GM11168 (cell line): ENCODE measurements around the gene MLPH.

Source experiments
- in situ Hi-C: fragments of 300-500 bp; cut with MboI; formaldehyde crosslinking; loops from one replicate; pipeline ENCODE4 v1.12.0; 2022; ENCODE audit warnings: low sequenced_read_pairs; ENCODE audit not compliant: unreplicated experiment

The MLPH gene

DNA sequence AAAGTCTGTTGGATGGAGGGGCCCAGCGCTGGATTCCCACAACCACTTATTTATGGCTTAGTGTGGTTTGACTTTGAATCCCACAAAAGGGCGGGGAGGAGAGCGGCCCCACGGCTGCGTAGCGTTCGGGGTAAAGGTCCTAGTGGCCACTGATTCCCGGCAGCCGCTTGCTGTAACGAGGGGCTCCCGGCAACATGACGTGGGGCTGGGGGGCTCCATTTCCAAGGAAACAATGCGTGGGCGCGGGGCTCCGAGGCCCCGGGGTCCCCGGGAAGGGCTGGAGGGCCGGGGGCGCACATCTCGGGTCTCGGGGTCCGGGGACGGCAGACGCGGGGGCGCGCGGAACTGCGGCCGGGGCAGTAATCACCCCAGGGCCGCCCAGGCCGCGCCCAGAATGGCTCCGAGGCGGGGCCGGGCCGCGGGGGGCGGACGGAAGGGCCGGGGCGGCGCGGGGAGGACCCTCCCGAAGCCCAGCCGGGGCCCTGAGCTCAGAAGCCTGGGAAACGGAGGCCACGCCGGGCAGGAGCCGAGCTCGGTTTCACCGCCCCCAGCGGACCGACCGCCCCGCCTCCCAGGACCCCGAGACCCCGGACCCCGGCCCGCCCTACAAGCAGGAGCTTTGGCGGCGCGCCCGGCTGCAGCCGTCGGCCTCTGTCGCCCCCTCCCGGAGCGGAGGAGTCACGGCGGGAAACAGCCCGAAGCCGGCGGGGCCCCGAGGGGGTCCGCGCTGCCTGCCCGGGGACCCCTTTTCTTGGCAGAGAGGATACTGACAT is 11.9 kb upstream of the MLPH start:
- in situ Hi-C loops: no loop called here

DNA sequence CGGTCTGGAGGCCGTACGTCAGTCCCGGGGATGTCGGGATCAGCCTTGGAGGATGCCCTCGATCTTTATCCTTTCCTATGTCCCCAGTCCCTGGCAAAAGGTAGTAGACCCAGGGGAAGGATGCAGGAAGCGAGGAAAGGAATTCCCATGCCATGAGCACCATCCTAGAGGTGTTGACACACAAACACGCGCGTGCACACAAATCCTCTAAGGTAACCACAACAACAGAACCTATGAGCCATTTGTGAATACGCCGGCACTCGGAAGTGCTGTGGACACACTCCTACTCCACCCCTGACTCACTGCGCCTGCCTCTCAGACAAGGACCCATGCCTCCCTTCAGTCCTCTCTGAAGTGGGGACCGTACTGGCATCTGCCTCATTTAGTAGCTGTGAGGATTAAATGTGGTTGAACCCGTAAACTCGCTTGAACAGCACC is 11.3 kb upstream of the MLPH start:
- in situ Hi-C loops: no loop called here

DNA sequence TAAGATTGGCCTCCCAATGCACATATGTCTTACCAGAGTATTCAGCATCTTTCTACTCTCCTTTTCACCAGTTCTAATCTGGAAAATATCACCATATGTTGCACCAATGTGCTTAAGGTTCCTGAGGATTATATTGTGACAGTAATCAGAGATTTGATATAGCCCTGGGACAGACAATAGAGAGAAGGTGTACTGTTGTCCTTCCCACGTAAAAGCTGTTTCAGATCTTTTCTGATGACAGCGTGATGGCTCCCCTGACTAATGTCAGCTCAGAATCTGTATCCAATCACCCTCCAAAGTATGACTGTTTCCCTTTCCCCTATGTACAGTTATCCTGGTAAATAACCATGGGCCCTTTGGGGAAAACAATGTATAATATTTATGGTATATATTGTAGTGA is 9.0 kb upstream of the MLPH start:
- in situ Hi-C loops: no loop called here

DNA sequence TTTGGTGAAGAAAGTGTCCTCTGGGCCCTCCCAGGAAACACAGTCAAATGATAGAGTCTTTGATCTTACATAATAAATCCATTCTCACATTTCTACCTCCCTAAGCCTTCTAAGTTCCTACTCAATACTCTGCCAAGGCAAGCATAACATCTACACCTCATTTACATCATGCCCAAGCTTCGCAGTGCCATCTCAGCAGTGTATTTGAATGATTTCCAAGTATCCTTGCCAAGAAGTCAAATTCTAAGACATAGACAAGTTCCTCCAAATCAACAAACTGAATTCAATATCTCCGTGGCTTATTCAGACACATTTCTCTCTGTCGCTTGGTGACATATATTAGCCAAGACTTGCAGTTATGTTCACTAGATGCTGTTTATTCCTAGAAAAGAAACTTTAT is 8.1 kb upstream of the MLPH start:
- in situ Hi-C loops: no loop called here

DNA sequence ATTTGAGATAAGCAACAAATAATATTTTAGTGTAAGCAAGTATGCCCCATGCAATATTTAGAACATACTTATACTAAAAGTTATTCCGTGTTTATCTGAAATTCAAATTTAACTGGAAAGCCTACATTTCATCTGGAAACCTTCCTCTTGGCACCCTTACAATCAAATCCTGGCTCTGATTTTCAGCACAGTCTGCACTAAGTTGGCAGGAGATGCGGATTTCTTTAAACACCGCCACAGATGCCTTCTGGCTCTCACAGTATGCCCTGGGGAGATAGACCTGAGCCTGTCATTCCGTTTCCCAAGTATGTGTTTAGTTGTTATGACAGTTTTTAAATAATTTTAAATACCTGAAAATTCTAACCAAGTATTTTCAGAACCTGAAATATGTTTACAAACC is 7.3 kb upstream of the MLPH start:
- in situ Hi-C loops: no loop called here

DNA sequence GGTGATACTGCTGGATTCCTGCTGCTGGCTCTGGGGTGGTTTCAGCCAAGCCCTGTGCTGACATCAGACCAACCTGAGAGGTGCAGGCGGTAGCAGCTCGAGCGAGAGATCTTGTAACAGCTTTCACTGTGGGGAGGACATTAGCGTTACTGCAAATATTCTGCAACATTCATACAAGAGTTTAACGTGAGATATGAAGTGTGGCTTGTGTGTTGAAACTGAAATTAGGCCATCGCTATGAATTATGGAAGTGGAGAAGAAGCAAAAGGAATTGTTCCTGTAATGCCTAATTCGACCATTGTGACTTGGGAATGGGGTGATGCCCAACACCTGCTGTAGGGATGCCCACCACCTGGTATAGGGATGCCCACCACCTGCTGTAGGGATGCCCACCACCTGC is 6.5 kb upstream of the MLPH start:
- in situ Hi-C loops: no loop called here

DNA sequence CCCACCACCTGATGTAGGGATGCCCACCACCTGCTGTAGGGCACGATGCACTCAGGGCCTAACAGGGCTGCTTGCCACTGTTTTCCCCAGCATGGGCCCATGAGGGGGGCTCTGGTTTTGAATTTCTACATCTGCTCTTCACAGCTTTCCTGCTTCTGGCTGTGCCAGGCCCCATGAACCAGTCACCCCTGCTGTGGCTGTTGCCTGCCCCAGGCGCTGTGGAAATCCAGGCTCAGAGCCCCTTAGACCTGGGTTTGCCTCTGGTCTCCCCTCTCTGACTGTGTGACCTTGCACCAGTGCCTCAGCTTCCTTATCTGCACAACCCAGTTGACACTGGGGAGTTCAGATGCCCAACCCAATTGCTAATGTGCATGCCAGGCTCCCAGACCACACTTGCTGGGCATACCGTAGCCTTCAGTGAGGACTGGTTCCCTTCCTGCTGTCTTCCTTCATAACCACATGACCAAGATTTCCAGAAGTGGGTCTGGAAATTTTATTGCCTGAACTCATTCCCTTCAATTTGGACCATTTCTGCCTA is 6.0 kb upstream of the MLPH start:
- in situ Hi-C loops: no loop called here

DNA sequence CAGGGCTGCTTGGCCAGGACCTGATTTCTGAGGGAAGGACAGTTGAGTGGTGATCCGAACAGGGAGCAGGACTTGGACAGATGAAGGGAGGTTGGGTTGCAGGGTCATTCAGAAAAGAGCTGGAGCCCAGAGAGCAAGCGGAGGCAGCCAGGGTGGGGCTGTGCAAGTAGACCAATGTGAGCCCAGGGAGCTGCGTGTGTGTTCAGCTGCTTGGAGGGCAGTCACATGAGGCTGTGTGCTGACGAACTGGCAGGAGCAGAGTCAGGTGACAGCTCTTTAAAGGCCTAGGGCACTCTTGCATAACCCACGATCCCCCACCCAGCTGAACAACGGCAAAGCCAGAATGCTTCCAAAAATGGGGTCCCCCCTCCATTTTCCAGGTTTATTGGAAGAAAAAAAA is 4.6 kb upstream of the MLPH start:
- in situ Hi-C loops: no loop called here

DNA sequence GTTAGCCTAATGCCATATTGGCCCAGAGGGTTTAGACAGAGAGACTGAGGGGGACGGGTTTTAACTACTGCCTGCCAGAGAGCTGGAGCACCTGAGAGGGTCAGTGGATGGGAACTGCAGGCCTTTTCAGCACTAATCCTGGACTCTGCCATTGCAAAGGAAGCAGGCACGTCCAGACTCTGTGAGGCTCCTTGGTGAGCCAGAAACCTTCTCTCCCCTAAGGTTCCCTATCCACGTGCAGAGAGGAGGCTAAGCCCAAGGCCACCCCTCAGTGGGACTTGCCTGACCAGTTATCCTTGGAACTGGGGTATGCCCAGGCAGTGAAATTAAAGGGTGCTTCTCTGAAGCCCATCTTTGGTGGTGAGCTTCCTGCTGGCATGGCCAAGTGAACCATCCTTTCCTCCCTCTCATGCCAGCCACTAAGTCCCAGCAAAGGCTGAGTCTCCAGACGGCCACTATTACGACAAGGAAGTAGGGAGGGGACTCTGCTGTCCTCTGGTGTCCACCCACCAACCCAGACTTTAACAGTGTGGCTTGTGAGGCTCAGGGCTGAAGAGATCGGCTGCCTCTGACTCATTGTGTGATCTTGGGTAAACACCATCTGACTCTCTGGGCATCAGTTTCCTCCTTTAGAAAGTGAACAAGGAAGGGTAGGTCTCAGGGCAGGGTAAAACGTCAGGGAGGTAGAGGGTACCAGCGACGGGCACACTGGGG is 3.9 kb upstream of the MLPH start:
- in situ Hi-C loops: no loop called here

DNA sequence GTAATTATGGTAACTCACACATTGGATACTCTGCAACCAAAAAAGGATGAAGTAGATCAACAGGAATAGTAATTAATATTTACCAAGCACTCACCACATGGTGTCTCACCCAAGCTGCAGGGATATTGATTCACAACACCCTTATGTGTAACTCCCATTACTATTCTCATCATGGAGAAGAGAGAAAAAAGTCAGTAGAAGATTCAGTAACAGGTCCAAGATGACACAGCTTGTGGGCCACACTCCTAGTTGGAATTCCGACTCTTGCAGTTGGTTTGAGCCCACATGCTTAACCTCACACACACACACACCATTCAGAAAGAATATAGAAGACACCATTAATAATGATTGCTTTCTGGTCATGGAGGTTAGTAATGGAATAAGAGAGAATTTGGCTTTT is 1.7 kb upstream of the MLPH start:
- in situ Hi-C loops: no loop called here

DNA sequence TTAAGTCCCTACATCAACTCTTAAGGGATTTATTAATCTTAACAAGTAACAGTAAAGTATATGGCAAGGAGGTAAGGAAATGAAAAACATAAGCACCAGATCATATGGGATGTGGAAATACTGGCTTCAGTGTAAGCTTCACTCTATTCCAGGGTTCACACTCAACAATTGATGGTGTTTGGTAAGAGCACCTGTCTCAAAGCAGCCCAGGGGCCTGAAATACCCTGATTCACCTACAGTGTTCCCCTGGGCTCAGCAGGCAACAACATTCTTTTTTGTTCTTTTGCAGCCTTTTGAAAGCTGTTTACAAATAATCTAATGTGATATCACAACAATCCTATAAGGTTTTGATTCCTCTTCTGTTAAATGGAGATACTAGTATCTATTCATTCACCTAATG is 1.2 kb upstream of the MLPH start:
- in situ Hi-C loops: no loop called here

DNA sequence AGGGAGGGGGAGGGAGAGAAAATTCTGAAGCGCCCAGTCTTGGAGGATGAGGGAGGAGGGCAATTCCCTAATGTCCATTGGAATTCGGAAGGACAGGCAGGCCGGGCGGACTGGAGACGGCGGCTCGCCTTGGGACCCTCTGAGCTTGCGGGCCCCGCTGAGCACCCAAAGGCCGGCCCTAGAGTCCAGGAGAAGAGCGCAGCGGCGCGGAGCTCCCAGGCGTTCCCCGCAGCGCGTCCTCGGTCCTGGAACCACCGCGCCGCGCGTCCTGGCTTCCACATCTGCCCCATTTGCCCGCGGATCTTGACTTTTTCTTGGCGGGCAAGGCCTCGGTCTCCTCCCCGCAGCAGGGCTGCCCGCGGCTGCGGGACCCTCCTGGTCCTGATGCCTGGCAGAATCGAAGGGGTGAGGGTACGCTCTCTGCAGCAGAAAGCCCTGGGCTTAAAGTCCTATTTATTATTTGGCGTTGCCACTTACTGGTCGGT is 675 bp upstream of the MLPH start:
- in situ Hi-C loops: no loop called here

DNA sequence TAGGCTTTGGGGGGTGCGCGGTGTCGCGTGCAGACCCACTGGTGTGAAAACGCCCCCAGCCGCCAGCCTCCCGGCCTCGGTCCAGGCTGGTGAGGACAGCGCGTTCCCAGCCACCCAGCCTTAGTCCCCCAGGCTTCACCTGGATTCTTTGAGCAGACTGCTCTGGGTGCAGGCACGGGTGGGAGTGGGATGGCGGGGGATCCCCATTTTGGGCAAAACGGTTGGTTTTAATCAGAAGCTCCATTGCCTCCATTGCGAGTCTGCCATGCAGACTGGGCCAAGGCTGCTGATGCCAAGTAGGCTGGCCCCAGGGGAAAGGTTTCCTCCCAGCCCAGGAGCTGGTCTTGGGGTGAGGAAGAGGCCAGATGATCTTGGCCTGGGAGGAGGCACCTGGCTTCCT is 445 bp downstream of the MLPH start:
- in situ Hi-C loops: no loop called here

DNA sequence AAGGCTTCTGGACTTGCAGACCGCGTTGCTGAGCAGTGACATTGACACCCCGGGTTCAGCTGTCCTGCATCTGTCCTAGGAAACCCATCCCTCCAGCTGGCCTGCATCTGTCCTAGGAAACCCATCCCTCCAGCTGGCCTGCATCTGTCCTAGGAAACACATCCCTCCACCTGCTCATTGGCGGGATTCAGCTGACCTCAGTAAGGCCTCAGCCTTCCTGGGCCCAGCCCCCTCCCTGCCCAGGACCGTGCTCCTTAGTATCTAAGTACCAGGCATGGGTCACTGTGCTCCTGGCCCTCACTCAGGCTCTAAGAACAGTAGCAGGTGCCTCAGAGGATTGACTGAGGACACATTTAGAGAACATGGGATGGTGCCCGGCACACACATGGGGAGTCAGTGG is 1.2 kb downstream of the MLPH start:
- in situ Hi-C loops: no loop called here

DNA sequence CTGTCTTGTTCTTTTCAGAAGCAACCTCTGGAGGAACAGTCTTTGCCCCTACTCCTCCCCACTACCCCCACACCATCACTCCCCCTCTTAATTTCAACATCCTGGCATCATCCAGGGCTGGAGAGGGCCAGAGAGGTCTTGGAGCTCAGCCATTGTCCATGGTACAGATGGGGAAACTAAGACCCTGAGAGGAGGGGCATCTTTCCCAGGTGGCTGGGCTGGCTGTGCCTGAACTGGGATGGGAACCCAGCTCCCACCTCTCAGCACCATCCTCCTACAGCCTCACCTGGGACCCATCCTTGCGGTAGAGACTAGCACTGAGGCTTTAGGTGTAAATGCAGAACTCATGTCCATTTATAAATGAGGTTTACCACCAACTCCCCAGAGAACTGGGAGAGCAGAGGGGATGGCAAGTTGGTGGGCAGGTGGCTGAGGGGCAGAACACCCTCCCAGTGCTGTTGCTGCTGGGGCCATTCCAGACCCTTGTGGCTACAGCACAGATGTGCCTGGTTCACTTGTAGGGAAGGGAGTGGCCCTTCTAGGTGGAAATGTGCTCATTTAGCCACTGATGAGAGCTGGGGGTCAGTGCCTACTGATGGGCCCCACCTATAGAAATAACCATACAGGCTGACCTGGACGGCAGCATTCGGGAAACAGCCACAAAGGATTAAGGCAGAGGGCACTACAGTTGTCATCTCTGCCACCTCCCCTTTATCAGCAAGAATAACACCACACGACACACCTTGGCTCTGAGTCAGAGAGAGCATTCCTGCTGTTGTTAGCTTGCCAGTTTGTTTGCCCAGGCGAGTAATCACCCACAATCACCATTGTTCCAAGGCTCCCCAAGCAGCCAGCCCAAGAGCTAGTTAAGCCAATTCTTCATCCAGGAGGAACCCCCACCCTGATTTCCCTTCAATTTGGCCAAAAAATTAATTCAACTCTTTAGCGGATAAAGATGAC is 2.1 kb downstream of the MLPH start:
- in situ Hi-C loops: no loop called here

DNA sequence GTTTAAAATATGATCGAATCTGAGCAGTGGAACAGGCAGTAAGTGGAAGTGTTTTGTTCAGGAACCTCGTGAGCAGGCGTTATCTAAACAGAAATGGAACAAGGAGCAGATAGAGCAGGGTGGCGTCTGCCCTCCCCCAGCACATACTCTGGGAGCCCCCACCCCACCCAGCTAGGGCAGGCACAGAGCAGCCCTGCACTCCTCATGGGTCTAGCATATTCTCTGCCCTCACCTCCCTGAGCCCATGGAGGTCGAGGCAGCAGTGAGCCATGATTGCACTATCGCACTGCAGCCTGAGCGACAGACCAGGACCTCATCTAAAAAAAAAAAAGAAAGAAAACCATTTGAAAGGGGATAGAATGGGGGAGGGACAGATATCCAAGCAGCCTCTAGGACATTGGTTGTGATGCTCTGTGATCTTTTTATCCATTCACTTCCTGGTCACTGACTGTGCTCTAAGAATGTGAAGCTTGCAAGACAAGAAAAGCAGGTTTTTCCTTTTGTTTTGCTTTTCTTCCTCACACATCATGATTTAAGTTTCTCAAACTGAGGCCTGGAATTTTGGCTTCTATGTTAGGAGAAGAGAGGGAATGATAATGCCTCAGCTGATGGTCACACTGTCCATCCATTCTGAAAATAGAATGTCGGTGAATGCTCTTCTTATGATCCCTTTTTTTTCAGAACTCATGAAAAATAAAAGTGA is 3.1 kb downstream of the MLPH start:
- in situ Hi-C loops: no loop called here

DNA sequence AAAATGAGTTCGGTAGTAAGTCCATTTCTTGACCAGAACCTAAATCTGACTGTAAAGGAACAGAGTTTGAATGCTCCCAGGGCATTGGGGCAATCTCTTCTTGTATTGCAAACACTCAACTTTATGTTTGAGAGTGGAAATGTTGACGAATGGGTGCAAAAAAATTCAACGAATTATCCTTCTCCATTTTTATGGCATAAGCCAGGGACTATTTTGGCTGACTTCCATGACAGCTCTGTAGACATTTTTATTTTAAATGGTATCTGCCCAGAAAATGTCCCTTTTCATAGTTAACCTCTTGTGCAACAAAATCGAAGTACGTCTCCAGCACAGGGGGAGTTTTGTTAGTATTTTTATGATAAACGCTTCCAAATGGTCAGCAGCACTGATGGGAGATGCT is 3.7 kb downstream of the MLPH start:
- in situ Hi-C loops: no loop called here

DNA sequence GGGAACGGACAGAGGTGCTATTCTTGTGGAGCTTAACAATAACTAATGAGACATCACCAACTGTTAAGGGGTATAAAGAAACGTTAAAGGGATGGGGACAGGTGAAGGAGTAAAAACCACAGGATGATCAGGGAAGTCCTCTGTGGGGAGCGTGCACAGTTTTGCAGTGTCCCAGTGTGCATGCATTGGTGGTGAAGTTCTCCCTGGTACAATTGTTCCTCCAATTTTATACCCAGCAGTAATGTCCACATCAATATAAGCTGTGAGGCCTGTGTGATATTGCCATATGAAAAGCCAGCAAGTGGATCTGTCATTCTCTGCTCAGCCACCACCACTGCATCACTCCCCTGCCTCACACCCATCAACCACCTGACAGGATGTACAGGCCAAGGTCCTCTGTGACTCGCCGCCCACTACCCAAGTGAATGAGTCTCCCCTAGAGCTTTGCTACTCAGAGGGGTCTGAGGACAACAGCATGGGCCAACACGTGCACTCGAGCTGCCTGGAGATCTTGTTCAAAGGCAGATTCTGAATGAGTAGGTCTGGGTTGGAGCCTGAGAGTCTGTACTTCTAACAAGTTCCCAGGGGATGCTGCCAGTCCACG is 4.6 kb downstream of the MLPH start:
- in situ Hi-C loops: no loop called here

DNA sequence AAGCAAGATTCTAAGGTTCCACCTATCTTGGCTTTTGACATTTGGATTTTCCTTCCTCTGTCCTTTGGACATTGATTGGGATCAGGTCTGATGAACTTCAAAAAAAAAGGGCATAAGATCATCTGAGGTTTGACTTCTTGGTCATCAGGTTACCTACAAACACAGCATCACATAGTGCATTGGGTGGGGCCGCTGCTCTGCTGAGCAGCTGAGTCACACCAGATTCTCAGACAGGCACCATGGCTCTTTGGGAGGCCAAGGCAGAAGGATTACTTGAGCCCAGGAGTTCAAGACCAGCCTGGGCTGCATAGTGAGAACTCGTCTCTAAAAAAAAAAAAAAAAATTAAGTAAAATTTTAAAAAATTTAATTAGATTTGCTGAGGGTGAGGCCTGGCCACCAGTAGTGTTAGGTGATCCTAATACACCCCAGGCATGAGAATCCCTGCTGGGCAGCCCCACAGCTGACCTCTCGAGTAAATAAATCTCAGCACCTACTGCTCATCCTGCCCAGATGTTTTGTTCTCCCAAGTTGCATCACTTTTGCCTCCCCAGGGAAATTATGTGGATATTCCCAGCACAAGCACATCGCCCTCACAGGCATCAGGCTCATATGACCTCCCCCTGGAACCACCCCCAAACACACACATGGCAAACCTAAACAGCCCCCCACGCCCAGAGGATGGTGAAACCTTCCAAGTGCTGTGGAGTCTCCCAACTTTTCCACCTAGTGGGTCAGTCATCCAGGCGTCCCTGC is 5.3 kb downstream of the MLPH start:
- in situ Hi-C loops: no loop called here
